Brain microvascular endothelial cell (primary cell): ENCODE measurements around the gene FARP2.

ENCODE experiments used
- DNase-seq: peaks from one replicate; pipeline ENCODE4 v3.0.0-alpha.2; 2020
- H3K27ac ChIP-seq: fragments of 250-450 bp; sonication (Bioruptor Pico); 2 replicates; pipeline ENCODE4 v1.5.1; 2020; ENCODE audit warnings: mild to moderate bottlenecking, moderate library complexity
- H3K27me3 ChIP-seq: fragments of 250-450 bp; sonication (Bioruptor Pico); replicated peaks from 2 replicates; pipeline ENCODE4 v1.5.1; 2020; ENCODE audit warnings: mild to moderate bottlenecking
- H3K36me3 ChIP-seq: fragments of 250-450 bp; sonication (Bioruptor Pico); replicated peaks from 2 replicates; pipeline ENCODE4 v1.5.1; 2020; ENCODE audit warnings: mild to moderate bottlenecking
- H3K4me3 ChIP-seq: 2 replicates; pipeline ENCODE4 v1.5.1; 2011; ENCODE audit warnings: low read depth, mild to moderate bottlenecking, control low read depth, low read length, moderate library complexity
- CTCF ChIP-seq: IDR thresholded peaks from 2 replicates; pipeline ENCODE4 v1.5.1; 2011; ENCODE audit warnings: low read depth, mild to moderate bottlenecking, moderate library complexity, low read length, control low read depth, inconsistent platforms; ENCODE audit errors: missing control alignments
- in situ Hi-C: cut with HindIII; loops from 2 replicates; pipeline ENCODE4 v1.10.0; 2017; ENCODE audit warnings: low sequenced_read_pairs, low pct_ligation_motif_present

The FARP2 gene

GRCh38 chr2:241538838-241539615 is 182.9 kb downstream of the FARP2 start:
- H3K4me3 ChIP-seq: no peak overlapping the region
- in situ Hi-C loops: no loop called here
- DNase-seq: no peak
- H3K36me3 ChIP-seq: no peaks in the 10 kb centered on the region
- no peak for TF ChIP-seq CTCF
- no peak overlapping the region for H3K27ac ChIP-seq
- no peaks in the 10 kb centered on the region for H3K27me3 ChIP-seq

- no peaks in the 10 kb centered on the region for H3K27me3 ChIP-seq
- in situ Hi-C loops: no loop called here
- no peak for TF ChIP-seq CTCF
Observed at GRCh38 chr2:241539616-241540374, 183.7 kb downstream of the FARP2 start.

GRCh38 chr2:241540401-241540770 is 184.3 kb downstream of the FARP2 start:
- Histone ChIP-seq H3K27me3 (no peaks in the 10 kb centered on the region), H3K27ac (no peak overlapping the region), H3K4me3 (no peak overlapping the region), H3K36me3 (no peaks in the 10 kb centered on the region)
- in situ Hi-C loops: no loop called here
- DNase-seq: no peak
- TF ChIP-seq CTCF: no peak

More at GRCh38 chr2:241539616-241540374, 183.7 kb downstream of the FARP2 start:
- Histone ChIP-seq H3K27ac (no peak overlapping the region), H3K36me3 (no peaks in the 10 kb centered on the region), H3K4me3 (no peak overlapping the region)
- no peak for DNase-seq

GRCh38 chr2:241540771-241541561 is 184.9 kb downstream of the FARP2 start:
- TF ChIP-seq CTCF: no peak
- in situ Hi-C loops: no loop called here
- no peaks in the 10 kb centered on the region for H3K36me3 ChIP-seq
- no peaks in the 10 kb centered on the region for H3K27me3 ChIP-seq
- H3K27ac ChIP-seq: no peak overlapping the region
- DNase-seq: peak; percentile 22
- peak overlapping the region; percentile 33 for H3K4me3 ChIP-seq

GRCh38 chr2:241541564-241542277 is 185.6 kb downstream of the FARP2 start:
- in situ Hi-C loops: no loop called here
- Histone ChIP-seq H3K36me3 (no peaks in the 10 kb centered on the region), H3K27me3 (no peaks in the 10 kb centered on the region), H3K4me3 (peak overlapping the region; percentile 22), H3K27ac (no peak overlapping the region)
- DNase-seq: no peak
- no peak for TF ChIP-seq CTCF
